EL (cell line): Measurements from ENCODE around the gene DHRS2.
A peak's percentile ranks its signal among the peaks of the same experiment; 100 is the strongest.
"Not testable (repeated sequence)": the region's sequence is repeated elsewhere in the genome, so short reads cannot be mapped to it uniquely, and the experiment has no call there.

Experiments
- DNase-seq: peaks from one replicate; pipeline ENCODE4 v3.0.0-alpha.2; 2016

The DHRS2 gene

DNA sequence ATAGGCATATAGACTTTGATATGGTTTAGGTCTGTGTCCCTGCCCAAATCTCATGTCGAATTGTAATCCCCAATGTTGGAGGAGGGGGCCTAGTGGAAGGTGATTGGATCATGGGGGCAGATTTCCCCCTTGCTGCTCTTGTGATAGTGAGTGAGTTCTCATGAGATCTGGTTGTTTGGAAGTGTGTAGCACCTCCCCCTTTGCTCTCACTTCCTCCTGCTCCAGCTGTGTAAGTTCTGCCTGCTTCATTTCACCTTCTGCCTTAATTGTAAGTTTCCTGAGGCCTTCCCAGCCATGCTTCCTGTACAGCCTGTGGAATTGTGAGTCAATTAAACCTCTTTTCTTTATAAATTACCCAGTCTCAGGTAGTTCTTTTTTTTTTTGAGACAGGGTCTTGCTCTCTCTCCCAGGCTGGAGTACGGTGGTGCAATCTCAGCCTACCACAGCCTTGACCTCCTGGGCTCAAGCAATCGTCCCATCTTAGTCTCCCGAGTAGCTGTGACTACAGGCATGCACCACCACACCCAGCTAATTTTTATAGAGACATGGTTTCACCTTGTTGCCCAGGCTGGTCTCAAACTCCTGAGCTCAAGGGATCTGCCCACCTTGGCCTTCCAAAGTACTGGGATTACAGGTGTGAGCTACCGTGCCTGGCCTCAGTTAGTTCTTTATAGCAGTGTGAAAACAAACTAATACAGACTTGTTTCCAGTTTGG, 1.3 kb upstream of the DHRS2 start:
- DNase-seq: not testable (repeated sequence)

DNA sequence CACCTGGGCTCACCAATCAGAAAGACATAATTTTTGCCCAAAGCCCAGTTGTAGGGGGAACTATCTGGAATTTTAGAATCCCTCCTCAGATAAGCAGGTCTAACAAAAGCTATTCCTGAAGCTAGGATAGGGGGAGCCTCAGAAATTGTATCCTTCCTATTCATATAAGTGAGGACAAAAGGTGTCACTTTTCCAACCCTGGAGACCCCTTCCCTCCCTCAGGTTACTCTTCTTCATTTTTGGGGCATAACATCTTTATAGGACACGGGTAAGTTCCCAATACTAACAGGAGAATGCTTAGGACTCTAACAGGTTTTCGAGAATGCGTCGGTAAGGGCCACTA, 1.1 kb downstream of the DHRS2 start:
- DNase-seq: not testable (repeated sequence)

DNA sequence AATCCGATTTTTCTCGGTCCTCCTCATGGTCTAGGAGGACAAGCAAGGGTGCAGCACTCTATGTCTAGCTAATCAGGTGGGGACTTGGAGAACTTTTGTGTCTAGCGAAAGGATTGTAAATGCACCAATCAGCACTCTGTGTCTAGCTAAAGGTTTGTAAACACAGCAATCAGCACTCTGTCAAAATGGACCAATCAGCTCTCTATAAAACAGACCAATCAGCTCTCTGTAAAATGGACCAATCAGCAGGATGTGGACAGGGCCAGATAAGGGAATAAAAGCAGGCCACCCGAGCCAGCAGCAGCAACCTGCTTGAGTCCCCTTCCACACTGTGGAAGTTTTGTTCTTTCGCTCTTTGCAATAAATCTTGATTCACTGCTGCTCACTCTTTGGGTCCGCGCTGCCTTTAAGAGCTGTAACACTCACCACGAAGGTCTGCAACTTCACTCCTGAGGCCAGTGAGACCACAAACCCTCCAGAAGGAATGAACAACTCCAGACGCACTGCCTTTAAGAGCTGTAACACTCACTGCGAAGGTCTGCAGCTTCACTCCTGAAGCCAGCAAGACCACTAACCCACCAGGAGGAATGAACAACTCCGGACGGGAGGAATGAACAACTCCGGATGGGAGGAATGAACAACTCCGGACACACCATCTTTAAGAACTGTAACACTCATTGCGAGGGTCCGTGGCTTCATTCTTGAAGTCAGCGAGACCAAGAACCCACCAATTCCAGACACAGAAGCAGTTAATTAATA, 1.7 kb downstream of the DHRS2 start:
- DNase-seq: not testable (repeated sequence)

GRCh38 chr14:23638414-23639047, 2.4 kb downstream of the DHRS2 start:
- peak; percentile 13 for DNase-seq

DNA sequence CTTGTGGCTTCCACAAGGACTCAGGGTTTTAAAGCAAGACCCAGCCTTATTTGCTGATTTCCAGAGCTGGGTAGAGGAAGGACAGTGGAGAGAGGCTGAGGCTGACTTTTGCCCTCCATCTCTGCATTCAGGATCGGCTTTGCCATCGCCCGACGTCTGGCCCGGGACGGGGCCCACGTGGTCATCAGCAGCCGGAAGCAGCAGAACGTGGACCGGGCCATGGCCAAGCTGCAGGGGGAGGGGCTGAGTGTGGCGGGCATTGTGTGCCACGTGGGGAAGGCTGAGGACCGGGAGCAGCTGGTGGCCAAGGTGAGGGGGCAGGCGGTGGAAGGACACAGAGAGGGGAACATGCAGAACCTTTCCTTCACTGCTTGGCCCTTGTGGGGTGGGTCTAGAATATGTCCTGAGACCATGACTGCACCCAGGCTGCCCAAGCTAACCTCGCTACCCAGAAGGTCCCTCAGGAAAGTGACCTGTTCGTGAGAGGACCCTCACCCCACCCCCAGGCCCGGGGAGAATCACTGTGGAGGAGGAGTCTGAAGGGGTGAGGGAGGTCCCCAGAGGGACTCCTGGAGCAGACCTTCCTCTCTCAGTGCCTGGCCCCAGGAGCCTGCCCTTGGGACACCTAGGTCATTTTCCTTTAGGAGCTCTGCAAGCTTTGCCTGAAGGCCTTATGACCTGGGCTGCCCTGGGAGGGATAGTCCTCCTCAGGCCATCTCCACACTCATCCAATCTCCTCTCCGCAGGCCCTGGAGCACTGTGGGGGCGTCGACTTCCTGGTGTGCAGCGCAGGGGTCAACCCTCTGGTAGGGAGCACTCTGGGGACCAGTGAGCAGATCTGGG, 3.1 kb downstream of the DHRS2 start:
- DNase-seq: no peak

- no peak for DNase-seq
Observed at GRCh38 chr14:23639891-23640523, 3.8 kb downstream of the DHRS2 start.

DNA sequence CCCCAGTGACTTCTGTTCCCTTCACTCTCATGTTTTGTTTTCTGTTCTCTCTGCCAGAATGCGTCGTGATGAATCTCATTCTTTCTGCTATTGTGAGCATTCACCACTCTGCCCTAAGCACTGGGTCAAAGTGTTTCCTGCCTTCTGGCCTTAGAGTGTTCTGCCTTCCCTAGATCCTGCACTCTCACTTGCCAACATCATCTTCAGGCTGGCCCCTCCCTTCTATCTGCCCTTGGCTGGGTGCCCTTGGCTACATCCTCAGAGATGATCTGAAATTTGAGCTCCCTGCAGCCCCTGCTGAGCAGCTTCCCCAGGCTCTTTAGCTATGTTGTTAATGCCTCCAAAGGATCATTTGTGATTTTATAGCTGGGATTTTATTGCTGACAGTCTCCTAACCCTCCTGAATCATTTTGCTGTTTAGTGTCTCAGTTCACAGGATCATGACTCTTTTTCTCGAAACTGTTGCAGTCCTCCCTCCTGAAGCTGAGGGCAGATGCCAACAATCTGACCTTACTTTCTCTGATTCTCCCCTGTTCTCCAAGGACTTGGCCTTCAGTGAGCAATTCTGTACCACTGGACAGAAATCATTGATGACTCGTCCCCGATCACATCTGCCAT, 4.5 kb downstream of the DHRS2 start:
- peak; percentile 70 for DNase-seq

GRCh38 chr14:23641180-23641914, 5.2 kb downstream of the DHRS2 start:
- DNase-seq: no peak

DNA sequence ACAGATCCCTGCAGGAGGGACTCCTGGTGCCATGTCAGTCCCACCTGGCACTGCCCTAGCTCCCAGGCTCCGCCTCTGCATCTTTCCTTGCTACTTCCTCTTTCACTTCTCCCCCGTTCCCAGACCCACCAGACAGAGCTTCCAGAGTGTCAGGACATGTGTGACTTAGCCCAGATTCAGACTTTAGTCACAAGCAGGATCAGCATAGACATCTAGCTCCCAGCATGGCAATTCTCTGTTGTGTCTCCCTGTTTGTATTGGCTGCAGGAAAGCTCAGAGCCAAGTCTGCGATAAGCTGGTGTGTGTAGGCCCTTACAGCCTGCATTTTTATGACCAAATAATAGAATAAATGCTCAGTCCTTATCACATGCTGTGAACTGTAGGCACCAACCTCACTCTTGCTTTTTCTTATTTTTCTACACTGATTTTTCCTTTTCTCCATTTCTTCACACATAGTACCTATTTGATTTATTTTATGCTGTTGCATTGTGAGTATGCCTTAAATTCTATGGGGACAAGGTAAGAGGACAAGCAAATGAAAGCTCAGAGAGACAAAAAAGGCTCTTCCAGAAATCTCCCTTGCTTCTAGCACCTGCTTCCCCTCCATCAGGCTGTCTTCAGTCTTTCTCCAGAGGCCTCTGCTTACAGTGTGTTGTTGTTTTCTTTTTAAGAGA, 5.9 kb downstream of the DHRS2 start:
- no peak for DNase-seq

DNA sequence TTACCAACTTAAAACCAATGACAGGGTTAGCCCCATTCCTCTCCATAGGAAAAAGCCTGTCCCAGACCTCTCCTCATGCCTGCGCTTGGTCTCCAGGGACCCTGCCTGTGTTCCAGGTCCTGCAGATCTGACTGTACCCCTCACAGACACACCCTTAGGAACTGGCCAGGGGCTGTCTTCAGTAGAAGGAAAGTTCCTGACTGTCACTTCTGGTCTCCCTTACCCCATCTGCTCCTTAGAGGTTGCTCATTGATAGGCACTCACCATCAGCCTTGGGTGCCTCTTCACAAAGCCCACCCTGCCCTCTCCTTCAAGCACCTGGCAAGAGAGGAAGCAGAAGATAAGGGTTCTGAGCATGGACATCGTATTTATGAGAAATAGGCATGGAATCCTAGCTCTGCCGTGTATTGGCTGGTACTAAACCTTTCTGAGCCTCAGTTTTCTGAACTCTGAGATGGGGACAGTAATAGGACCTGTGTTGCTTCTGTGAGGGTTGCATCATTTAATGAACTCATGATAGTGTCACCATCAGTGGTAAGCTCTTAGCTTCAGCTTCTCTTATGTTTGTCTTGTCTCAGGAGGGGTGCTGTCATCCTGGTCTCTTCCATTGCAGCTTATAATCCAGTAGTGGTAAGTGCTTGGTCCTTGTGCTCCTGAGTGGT, 7.5 kb downstream of the DHRS2 start:
- no peak for DNase-seq

- DNase-seq: no peak
Observed at GRCh38 chr14:23644195-23644918, 8.2 kb downstream of the DHRS2 start.

DNA sequence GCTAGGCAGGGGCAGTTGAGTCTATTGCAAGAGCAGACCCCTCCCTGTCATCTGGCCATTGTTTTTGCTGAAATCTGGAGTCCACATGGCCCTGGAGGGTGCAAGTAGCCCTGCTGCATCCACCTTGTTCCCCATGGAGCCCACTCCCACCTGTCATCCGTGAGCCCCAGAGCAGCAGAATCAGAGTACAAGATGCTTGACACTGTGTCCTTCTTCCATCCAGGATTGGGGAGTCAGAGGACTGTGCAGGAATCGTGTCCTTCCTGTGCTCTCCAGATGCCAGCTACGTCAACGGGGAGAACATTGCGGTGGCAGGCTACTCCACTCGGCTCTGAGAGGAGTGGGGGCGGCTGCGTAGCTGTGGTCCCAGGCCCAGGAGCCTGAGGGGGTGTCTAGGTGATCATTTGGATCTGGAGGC, 8.8 kb downstream of the DHRS2 start:
- no peak for DNase-seq

GRCh38 chr14:23645504-23645811, 9.3 kb downstream of the DHRS2 start:
- DNase-seq: no peak

- DNase-seq: no peak
Observed at GRCh38 chr14:23645812-23646647, 9.9 kb downstream of the DHRS2 start.

DNA sequence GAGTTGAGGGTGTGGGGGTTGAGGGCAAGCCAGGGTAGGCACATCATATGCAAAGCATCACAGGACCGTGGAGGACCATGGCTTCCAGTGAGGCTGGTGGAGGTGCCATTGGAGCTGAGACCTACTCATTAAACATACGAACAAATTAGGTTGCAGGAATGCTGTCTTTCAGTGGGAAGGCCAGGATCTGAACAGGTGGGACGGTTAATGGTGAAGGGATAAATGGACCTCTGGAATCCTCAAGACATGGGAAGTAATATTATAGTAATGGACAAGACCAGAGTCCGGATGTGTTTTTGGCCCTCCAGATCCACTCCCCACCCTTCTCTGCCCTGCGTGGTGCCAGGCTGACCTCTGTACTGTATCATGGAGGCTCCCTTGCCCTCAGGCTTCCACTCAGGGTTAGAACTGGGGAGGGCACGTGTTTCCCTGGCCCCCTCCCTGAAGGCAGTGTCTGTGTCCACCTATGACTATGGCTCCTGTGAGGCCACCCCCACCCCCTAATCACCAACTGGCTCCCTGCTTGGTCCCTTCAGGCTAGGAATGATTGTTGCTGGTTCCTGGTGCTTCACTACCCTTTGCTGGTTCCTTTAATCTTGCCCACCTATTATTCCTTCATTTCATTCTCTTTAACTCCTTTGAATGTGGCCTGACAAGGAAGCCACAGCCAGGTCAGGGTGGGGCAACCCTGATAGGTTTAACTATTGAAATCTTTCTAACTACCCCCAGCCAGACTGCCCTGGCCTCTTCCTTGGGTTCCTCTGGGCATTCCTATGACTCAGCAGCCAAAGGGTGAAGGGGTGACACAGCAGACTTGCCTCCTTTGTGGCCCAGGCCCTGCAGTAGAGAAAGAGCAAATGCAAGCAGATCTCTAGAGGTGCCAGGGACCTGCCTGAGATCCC, 10.7 kb downstream of the DHRS2 start:
- peak; percentile 51 for DNase-seq

GRCh38 chr14:23647619-23648018, 11.5 kb downstream of the DHRS2 start:
- no peak for DNase-seq

DNA sequence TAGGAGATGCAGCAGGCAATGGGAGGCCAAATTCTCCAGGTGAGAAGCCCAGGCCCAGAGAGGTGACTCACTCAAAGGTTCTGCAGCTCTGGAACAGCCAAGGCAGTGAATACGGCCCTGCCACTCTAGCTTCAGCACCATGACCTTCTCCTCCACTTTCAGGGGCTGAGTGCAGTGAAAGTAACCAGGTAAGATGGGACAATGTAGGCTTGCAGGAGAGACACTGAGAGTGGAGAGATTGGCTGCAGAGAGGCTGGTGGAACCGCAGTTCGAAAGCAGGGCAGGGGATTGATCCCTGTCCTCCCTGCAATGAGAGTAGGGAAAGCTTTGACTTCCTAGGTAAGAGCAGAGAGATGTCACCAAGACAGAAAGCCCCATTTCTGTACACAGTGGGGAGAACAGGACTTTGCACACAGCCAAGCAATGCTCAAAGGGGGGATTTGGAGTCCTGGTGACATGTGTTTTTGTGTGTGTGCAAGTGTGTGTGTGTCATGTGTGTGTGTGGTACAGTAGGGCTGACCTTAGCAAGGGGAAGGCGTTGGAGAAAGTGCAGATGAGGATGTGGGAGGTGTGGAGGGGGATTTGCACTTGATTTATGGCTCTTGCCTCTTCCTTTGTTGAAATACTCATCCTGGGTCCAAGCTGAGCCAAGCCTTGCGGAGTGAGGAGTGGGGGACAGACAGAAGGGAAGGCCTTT, 12.7 kb downstream of the DHRS2 start:
- DNase-seq: no peak
